Gastroesophageal sphincter (tissue), 4 donors: ENCODE results near the gene MMP2. TPM values are rescaled to one million over a fixed set of nuclear protein-coding genes. Genes with fewer than 3 reads are reported as not detected.
A peak's percentile ranks its signal among the peaks of the same experiment; 100 is the strongest.

Experiments used
- ATAC-seq: fragments of 150-250 bp; one replicate; pipeline ENCODE4 v1.9.1; 2016; ENCODE audit warnings: mild to moderate bottlenecking, moderate library complexity
- H3K27ac ChIP-seq, 4 donors: fragments of 200-600 bp; sonication (generic) in 3 of 4; 1 replicate in 3 of 4; 2 replicates in 1 of 4; pipeline ENCODE4 v1.5.1; 2016 to 2019
- H3K27me3 ChIP-seq: fragments of 200-600 bp; sonication (generic); one replicate; pipeline ENCODE4 v1.5.1; 2019
- H3K36me3 ChIP-seq, 2 donors: fragments of 200-600 bp; sonication (generic); one replicate each; pipeline ENCODE4 v1.5.1; 2019; ENCODE audit warnings: control low read depth in 1 of 2
- H3K4me1 ChIP-seq, 3 donors: fragments of 200-600 bp; sonication (generic); 1 replicate in 2 of 3; 2 replicates in 1 of 3; pipeline ENCODE4 v1.5.1; 2016 to 2019; ENCODE audit warnings: control low read depth in 2 of 3
- H3K4me3 ChIP-seq, 2 donors: fragments of 200-600 bp; sonication (generic); one replicate each; pipeline ENCODE4 v1.5.1; 2019; ENCODE audit warnings: mild to moderate bottlenecking in 1 of 2, moderate library complexity in 1 of 2
- H3K9me3 ChIP-seq, 3 donors: fragments of 200-600 bp; sonication (generic); one replicate each; pipeline ENCODE4 v1.5.1; 2017 to 2019; ENCODE audit warnings: control low read depth in 2 of 3
- EP300 ChIP-seq: sonication (generic); formaldehyde crosslinking; IDR thresholded peaks from one replicate; pipeline ENCODE4 v1.6.1; 2017; ENCODE audit warnings: antibody characterized with exemption, mild to moderate bottlenecking
- POLR2A ChIP-seq, 2 donors: fragments of 450-650 bp; IDR thresholded peaks; one replicate each; pipeline ENCODE4 v1.6.1; 2017; ENCODE audit warnings: antibody characterized with exemption in 2 of 2, mild to moderate bottlenecking in 2 of 2, moderate library complexity in 1 of 2
- POLR2AphosphoS5 ChIP-seq: sonication (generic); formaldehyde crosslinking; IDR thresholded peaks from one replicate; pipeline ENCODE4 v1.6.1; 2017; ENCODE audit warnings: antibody characterized with exemption
- WGBS, 2 donors: methylation state at CpG; one replicate each; pipeline ENCODE4 v1.1.5; 2018; ENCODE audit warnings: low coverage in 1 of 2; 5-methylcytosine and 5-hydroxymethylcytosine counted together
- total RNA-seq, 4 donors: library from RNA; depleted of rRNA; stranded (reverse); fragments of >200 nt; gene quantifications; one replicate each; pipeline ENCODE4 v1.1.0, GENCODE V29; 2016
- TF ChIP-seq, protein P1 (sequence below), 4 experiments: fragments of 200-600 bp in 2 of 4; fragments of 450-650 bp in 2 of 4; sonication (generic) in 1 of 4; IDR thresholded peaks; one replicate each; pipeline ENCODE4 v1.5.1; 2017 to 2019; ENCODE audit warnings: antibody characterized with exemption in 4 of 4, mild to moderate bottlenecking in 2 of 4, moderate library complexity in 2 of 4

Gene MMP2
- total RNA-seq, 4 donors from 2014 or later, result 155 to 309 (median 265) TPM

GRCh38 chr16:55506083-55506482 lies 27.1 kb downstream of the MMP2 start:
- H3K4me3 ChIP-seq, result no peak overlapping the region
- peaks cover 19% of the 10 kb centered on the region for H3K27me3 ChIP-seq
- H3K4me1 ChIP-seq, result peaks cover 0 to 56% (median 14%) of the 10 kb centered on the region in 3 donors
- no peak overlapping the region for H3K27ac ChIP-seq
- peaks cover 0 to 21% of the 10 kb centered on the region in 2 donors for H3K36me3 ChIP-seq
- H3K9me3 ChIP-seq, result no peaks in the 10 kb centered on the region
- 84 to 87% methylated on average over 5 to 7 of the region's 7 CpGs for WGBS, 2 donors
- ATAC-seq, result no peak
- TF ChIP-seq, protein P1, sequence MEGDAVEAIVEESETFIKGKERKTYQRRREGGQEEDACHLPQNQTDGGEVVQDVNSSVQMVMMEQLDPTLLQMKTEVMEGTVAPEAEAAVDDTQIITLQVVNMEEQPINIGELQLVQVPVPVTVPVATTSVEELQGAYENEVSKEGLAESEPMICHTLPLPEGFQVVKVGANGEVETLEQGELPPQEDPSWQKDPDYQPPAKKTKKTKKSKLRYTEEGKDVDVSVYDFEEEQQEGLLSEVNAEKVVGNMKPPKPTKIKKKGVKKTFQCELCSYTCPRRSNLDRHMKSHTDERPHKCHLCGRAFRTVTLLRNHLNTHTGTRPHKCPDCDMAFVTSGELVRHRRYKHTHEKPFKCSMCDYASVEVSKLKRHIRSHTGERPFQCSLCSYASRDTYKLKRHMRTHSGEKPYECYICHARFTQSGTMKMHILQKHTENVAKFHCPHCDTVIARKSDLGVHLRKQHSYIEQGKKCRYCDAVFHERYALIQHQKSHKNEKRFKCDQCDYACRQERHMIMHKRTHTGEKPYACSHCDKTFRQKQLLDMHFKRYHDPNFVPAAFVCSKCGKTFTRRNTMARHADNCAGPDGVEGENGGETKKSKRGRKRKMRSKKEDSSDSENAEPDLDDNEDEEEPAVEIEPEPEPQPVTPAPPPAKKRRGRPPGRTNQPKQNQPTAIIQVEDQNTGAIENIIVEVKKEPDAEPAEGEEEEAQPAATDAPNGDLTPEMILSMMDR (IDR thresholded peaks at IDR 0.05), result no peak
- TF ChIP-seq POLR2A (IDR thresholded peaks at IDR 0.05) (no peak), EP300 (no peak), POLR2AphosphoS5 (no peak)

DNA sequence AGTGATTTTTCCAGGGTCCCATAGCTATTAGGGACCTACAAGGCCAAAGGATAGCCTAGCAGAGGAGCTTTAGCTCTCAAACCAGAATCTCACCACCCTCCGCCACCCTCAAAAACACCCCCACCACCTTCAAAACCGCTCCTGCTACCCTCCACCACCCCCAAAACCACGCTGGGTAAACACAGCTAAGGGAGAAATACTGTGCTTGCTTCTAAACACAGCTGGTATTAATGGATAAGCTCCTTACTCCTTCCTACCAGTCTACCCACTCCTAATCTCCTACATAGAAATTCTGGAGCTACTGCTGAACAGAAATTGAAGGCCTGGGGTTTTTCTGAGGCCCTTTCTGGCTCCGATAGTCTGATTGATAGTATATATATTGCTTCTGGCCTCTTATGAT lies 27.7 kb downstream of the MMP2 start:
- TF ChIP-seq, protein P1 (IDR thresholded peaks at IDR 0.05), result no peak
- no peak for TF ChIP-seq POLR2A (IDR thresholded peaks at IDR 0.05)
- no peak for TF ChIP-seq POLR2AphosphoS5
- TF ChIP-seq EP300, result no peak
- WGBS, 2 donors, result 72% methylated on average over 3 of the region's 4 CpGs; no CpG with 5 or more reads in 1 of the 2 donors
- H3K27me3 ChIP-seq, result peaks cover 19% of the 10 kb centered on the region
- peaks cover 0 to 18% of the 10 kb centered on the region in 2 donors for H3K36me3 ChIP-seq
- H3K4me1 ChIP-seq, result peaks cover 0 to 50% (median 14%) of the 10 kb centered on the region in 3 donors
- H3K9me3 ChIP-seq, result no peaks in the 10 kb centered on the region
- no peak for ATAC-seq
- no peak overlapping the region for H3K27ac ChIP-seq
- no peak overlapping the region for H3K4me3 ChIP-seq

DNA sequence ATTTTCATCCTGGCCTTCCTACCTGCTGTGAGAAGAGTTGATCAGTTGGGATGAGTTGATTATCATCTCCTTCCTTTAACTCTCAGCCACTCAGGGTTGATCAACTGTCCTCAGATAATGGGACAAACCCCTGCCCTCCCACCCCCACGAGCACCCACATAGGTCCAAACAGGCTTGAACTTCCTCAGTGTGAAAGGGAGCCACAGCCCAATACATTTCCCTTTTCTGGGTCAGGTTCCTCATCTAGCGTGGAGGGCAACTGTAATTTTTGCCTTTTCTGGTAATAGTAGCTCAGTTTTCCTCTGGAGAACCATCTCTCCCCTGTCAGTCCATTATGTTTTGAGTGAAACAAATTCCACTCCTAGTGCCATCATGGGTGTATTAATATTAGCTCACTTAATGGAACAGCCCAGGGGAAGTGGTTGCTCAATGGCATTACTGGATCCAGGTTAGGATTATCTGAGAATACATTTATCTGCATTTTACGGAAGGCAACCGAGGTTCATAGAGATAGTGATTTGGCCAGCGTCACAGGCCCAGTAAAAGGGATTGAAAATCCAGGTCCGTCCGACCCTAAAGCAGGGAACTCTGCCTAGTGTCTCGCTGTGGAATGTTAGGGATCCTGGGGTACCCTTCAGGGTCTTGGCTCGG lies 29.4 kb downstream of the MMP2 start:
- H3K27me3 ChIP-seq, result peaks cover 19% of the 10 kb centered on the region
- ATAC-seq, result peak; percentile 40
- H3K27ac ChIP-seq, result peak overlapping the region in 3 of 4 donors; percentile 72 to 84 (median 73)
- peaks cover 0 to 13% (median 0%) of the 10 kb centered on the region in 3 donors for H3K9me3 ChIP-seq
- H3K36me3 ChIP-seq, result peaks cover 0 to 18% of the 10 kb centered on the region in 2 donors
- WGBS, 2 donors, result 28 to 72% methylated on average over 2 to 7 of the region's 9 CpGs
- peaks cover 0 to 33% (median 2%) of the 10 kb centered on the region in 3 donors for H3K4me1 ChIP-seq
- no peak for TF ChIP-seq POLR2AphosphoS5
- TF ChIP-seq POLR2A (IDR thresholded peaks at IDR 0.05), result no peak
- TF ChIP-seq, protein P1 (IDR thresholded peaks at IDR 0.05), result no peak
- TF ChIP-seq EP300, result no peak
- H3K4me3 ChIP-seq, result peak overlapping the region; percentile 38 to 72

- ATAC-seq, result peak; percentile 92
- Histone ChIP-seq H3K4me1 (peaks cover 0 to 25% (median 0%) of the 10 kb centered on the region in 3 donors), H3K27ac (peak within 1 kb of the TSS in 3 of 4 donors; percentile 72 to 84 (median 73)), H3K27me3 (peaks cover 19% of the 10 kb centered on the region), H3K4me3 (peak within 1 kb of the TSS; percentile 38 to 72), H3K36me3 (peaks cover 0 to 18% of the 10 kb centered on the region in 2 donors), H3K9me3 (peaks cover 0 to 18% (median 0%) of the 10 kb centered on the region in 3 donors)
- WGBS, 2 donors, result 0 to 5% methylated on average over 1 to 20 of the region's 61 CpGs
- TF ChIP-seq POLR2A (IDR thresholded peaks at IDR 0.05), result peak; percentile 63 to 73
- TF ChIP-seq, protein P1 (IDR thresholded peaks at IDR 0.05), result no peak
- peak; percentile 67 for TF ChIP-seq POLR2AphosphoS5
Observed at GRCh38 chr16:55508941-55509931, 30.2 kb downstream of the MMP2 start, which contains the start of gene LPCAT2. LPCAT2 (plus strand) TSS chr16:55509072; CDS start chr16:55509182, 110 bp downstream.
